H9 (cell line): ENCODE data around the gene PGF. TPM values are rescaled to one million over a fixed set of nuclear protein-coding genes. Genes with fewer than 3 reads are reported as not detected.
A peak's percentile ranks its signal among the peaks of the same experiment; 100 is the strongest.

ENCODE experiments used
- DNase-seq: peaks from one replicate; pipeline ENCODE4 v3.0.0-alpha.2; 2017
- H2AFZ ChIP-seq: one replicate; pipeline ENCODE4 v1.6.1; 2013; ENCODE audit warnings: mild to moderate bottlenecking, low read length, control low read depth, moderate library complexity
- H2AK5ac ChIP-seq: 2 replicates; pipeline ENCODE4 v1.6.1; 2013; ENCODE audit warnings: low read length, control low read depth, mixed read lengths; ENCODE audit not compliant: insufficient read length
- H2BK120ac ChIP-seq: one replicate; pipeline ENCODE4 v1.6.1; 2013; ENCODE audit warnings: low read depth, mild to moderate bottlenecking, low read length, control low read depth, inconsistent platforms; ENCODE audit not compliant: poor library complexity, severe bottlenecking
- H2BK12ac ChIP-seq: 2 replicates; pipeline ENCODE4 v1.6.1; 2013; ENCODE audit warnings: low read length, control low read depth, mixed read lengths, low read depth; ENCODE audit not compliant: insufficient read length
- H2BK15ac ChIP-seq: 2 replicates; pipeline ENCODE4 v1.6.1; 2013; ENCODE audit warnings: low read depth, low read length, control low read depth
- H2BK20ac ChIP-seq: one replicate; pipeline ENCODE4 v1.6.1; 2013; ENCODE audit warnings: low read depth, mild to moderate bottlenecking, low read length, control low read depth, inconsistent platforms; ENCODE audit not compliant: poor library complexity, severe bottlenecking
- H2BK5ac ChIP-seq: 2 replicates; pipeline ENCODE4 v1.6.1; 2013; ENCODE audit warnings: low read length, control low read depth, mixed read lengths; ENCODE audit not compliant: insufficient read length
- H3K14ac ChIP-seq: 2 replicates; pipeline ENCODE4 v1.6.1; 2013; ENCODE audit warnings: low read length, control low read depth; ENCODE audit not compliant: insufficient read depth
- H3K18ac ChIP-seq: 2 replicates; pipeline ENCODE4 v1.6.1; 2013; ENCODE audit warnings: low read depth, mild to moderate bottlenecking, mixed read lengths, low read length, control low read depth; ENCODE audit not compliant: insufficient read length
- H3K23ac ChIP-seq: 2 replicates; pipeline ENCODE4 v1.6.1; 2013; ENCODE audit warnings: low read length, control low read depth, mixed read lengths, low read depth; ENCODE audit not compliant: insufficient read length
- H3K23me2 ChIP-seq: 2 replicates; pipeline ENCODE4 v1.6.1; 2013; ENCODE audit warnings: low read depth, mild to moderate bottlenecking, mixed read lengths, low read length, control low read depth; ENCODE audit not compliant: insufficient read length, poor library complexity, severe bottlenecking
- H3K27ac ChIP-seq: 2 replicates; pipeline ENCODE4 v1.5.1; 2013; ENCODE audit warnings: low read length, control low read depth, mixed read lengths, low read depth; ENCODE audit not compliant: insufficient read length
- H3K27me3 ChIP-seq: 2 replicates; pipeline ENCODE4 v1.6.1; 2013; ENCODE audit warnings: low read length, control low read depth, inconsistent platforms; ENCODE audit not compliant: insufficient read depth
- H3K4ac ChIP-seq: 2 replicates; pipeline ENCODE4 v1.6.1; 2013; ENCODE audit warnings: low read depth, mild to moderate bottlenecking, control low read depth, inconsistent platforms, low read length, moderate library complexity
- H3K4me1 ChIP-seq: 2 replicates; pipeline ENCODE4 v1.6.1; 2013; ENCODE audit warnings: low read length, control low read depth, inconsistent platforms; ENCODE audit not compliant: insufficient read depth
- H3K4me2 ChIP-seq: 2 replicates; pipeline ENCODE4 v1.6.1; 2013; ENCODE audit warnings: low read length, control low read depth, mixed read lengths; ENCODE audit not compliant: insufficient read length, insufficient read depth
- H3K56ac ChIP-seq: 2 replicates; pipeline ENCODE4 v1.6.1; 2013; ENCODE audit warnings: low read depth, mild to moderate bottlenecking, mixed read lengths, low read length, control low read depth; ENCODE audit not compliant: insufficient read length
- H3K79me1 ChIP-seq: 2 replicates; pipeline ENCODE4 v1.6.1; 2013; ENCODE audit warnings: low read depth, mild to moderate bottlenecking, moderate library complexity, low read length, control low read depth, inconsistent platforms; ENCODE audit not compliant: insufficient read depth, poor library complexity, severe bottlenecking
- H3K79me2 ChIP-seq: 2 replicates; pipeline ENCODE4 v1.6.1; 2013; ENCODE audit warnings: low read length, control low read depth, inconsistent platforms; ENCODE audit not compliant: insufficient read depth
- H3K9ac ChIP-seq: 2 replicates; pipeline ENCODE4 v1.6.1; 2013; ENCODE audit warnings: low read length, control low read depth, mixed read lengths; ENCODE audit not compliant: insufficient read length; ENCODE audit errors: extremely low read depth
- H3K9me3 ChIP-seq: one replicate; pipeline ENCODE4 v1.6.1; 2013; ENCODE audit warnings: low read depth, low read length, inconsistent platforms; ENCODE audit not compliant: control insufficient read depth
- H3T11ph ChIP-seq: one replicate; pipeline ENCODE4 v1.6.1; 2013; ENCODE audit warnings: mild to moderate bottlenecking, low read length, control low read depth, inconsistent platforms
- H4K20me1 ChIP-seq: one replicate; pipeline ENCODE4 v1.6.1; 2013; ENCODE audit not compliant: control insufficient read depth, insufficient read length, insufficient read depth
- H4K5ac ChIP-seq: 2 replicates; pipeline ENCODE4 v1.6.1; 2013; ENCODE audit warnings: low read depth, mild to moderate bottlenecking, mixed read lengths, low read length, control low read depth; ENCODE audit not compliant: insufficient read length
- H4K8ac ChIP-seq: replicated peaks from 2 replicates; pipeline ENCODE4 v1.6.1; 2013; ENCODE audit warnings: low read length, control low read depth, mixed read lengths, low read depth; ENCODE audit not compliant: insufficient read length
- H4K91ac ChIP-seq: 2 replicates; pipeline ENCODE4 v1.6.1; 2013; ENCODE audit warnings: low read depth, mild to moderate bottlenecking, moderate library complexity, mixed read lengths, low read length, control low read depth; ENCODE audit not compliant: insufficient read length
- H3K27ac Mint-ChIP-seq, 3 experiments: 2 replicates in 2 of 3; 3 replicates in 1 of 3; pipeline ENCODE4 v1.8.0; 2020 to 2021; ENCODE audit warnings: mixed read lengths in 3 of 3, mild to moderate bottlenecking in 1 of 3, moderate library complexity in 1 of 3
- H3K27me3 Mint-ChIP-seq: 2 replicates; pipeline ENCODE4 v1.8.0; 2021; ENCODE audit warnings: low read depth, mild to moderate bottlenecking, moderate library complexity, mixed read lengths
- H3K36me3 Mint-ChIP-seq, 3 experiments: 2 replicates in 2 of 3; 3 replicates in 1 of 3; pipeline ENCODE4 v1.8.0; 2020 to 2021; ENCODE audit warnings: low read depth in 3 of 3, mixed read lengths in 3 of 3; ENCODE audit not compliant: insufficient read depth in 1 of 3
- H3K4me1 Mint-ChIP-seq, 2 experiments: 2 replicates each; pipeline ENCODE4 v1.8.0; 2020; ENCODE audit warnings: mixed read lengths in 2 of 2
- H3K4me3 Mint-ChIP-seq, 2 experiments: 2 replicates in 1 of 2; 3 replicates in 1 of 2; pipeline ENCODE4 v1.8.0; 2020 to 2021; ENCODE audit warnings: mild to moderate bottlenecking in 2 of 2, mixed read lengths in 2 of 2, moderate library complexity in 1 of 2
- H3K9me3 Mint-ChIP-seq, 2 experiments: 2 replicates in 1 of 2; 3 replicates in 1 of 2; pipeline ENCODE4 v1.8.0; 2020; ENCODE audit warnings: mild to moderate bottlenecking in 2 of 2, mixed read lengths in 2 of 2, moderate library complexity in 1 of 2
- CTCF ChIP-seq: fragments of 200-600 bp; sonication (generic); conservative IDR thresholded peaks from 3 replicates; pipeline ENCODE4 v1.8.0; 2021; ENCODE audit warnings: antibody characterized with exemption, mild to moderate bottlenecking
- WGBS: extraction: QIAGEN DNeasy Blood & Tissue Kit; methylation state at CpG from one replicate; pipeline ENCODE4 v1.1.7; 2013; ENCODE audit warnings: missing lambda C conversion rate, low lambda C conversion rate, mixed read lengths; ENCODE audit not compliant: insufficient read length; ENCODE audit errors: extremely low coverage; 5-methylcytosine and 5-hydroxymethylcytosine counted together
- total RNA-seq: library from RNA; stranded (reverse); gene quantifications from 2 replicates; pipeline ENCODE4 v1.2.1, GENCODE V29; 2021

PGF gene
- total RNA-seq, 1 experiment from 2014 or later, result 2.3 TPM

- no peaks in the 10 kb centered on the region for H4K20me1 ChIP-seq
- no peak overlapping the region for H4K8ac ChIP-seq
- H3K23me2 ChIP-seq, result peaks cover 4% of the 10 kb centered on the region
- Mint-ChIP-seq H3K9me3 (no peaks in the 10 kb centered on the region), H3K4me1 (peaks cover 6 to 7% of the 10 kb centered on the region in 2 experiments; a peak in 3 of 4 replicates), H3K27me3 (peaks cover 8% of the 10 kb centered on the region), H3K27ac (no peak overlapping the region; a peak in 1 of 7 replicates), H3K4me3 (peak overlapping the region; percentile 85 to 91), H3K36me3 (peaks cover 0 to 6% (median 0%) of the 10 kb centered on the region in 3 experiments; a peak in 2 of 7 replicates)
- no peak overlapping the region for H3K27ac ChIP-seq
- H2BK12ac ChIP-seq, result no peak overlapping the region
- H3K23ac ChIP-seq, result no peak overlapping the region
- peak overlapping the region; percentile 36 for H3K4me2 ChIP-seq
- no peak overlapping the region for H2BK20ac ChIP-seq
- no peak overlapping the region for H3K9ac ChIP-seq
- H2BK15ac ChIP-seq, result no peak overlapping the region
- no CpG with 5 or more reads among the region's 19 CpGs for WGBS
- H4K5ac ChIP-seq, result no peak overlapping the region
- no peaks in the 10 kb centered on the region for H3K79me1 ChIP-seq
- no peak overlapping the region for H4K91ac ChIP-seq
- H3K27me3 ChIP-seq, result no peaks in the 10 kb centered on the region
- H3K4ac ChIP-seq, result no peak overlapping the region
- no peak overlapping the region for H2BK120ac ChIP-seq
- H3K18ac ChIP-seq, result no peak overlapping the region
- no peaks in the 10 kb centered on the region for H3K9me3 ChIP-seq
- H3T11ph ChIP-seq, result no peak overlapping the region
- H3K4me1 ChIP-seq, result no peaks in the 10 kb centered on the region; the same call in 1 of the 2 replicates
- no peak for DNase-seq
- no peak overlapping the region for H2AFZ ChIP-seq
- H3K14ac ChIP-seq, result peak overlapping the region; percentile 92
- no peaks in the 10 kb centered on the region for H3K79me2 ChIP-seq
- no peak for TF ChIP-seq CTCF
- H2AK5ac ChIP-seq, result no peak overlapping the region
- no peak overlapping the region for H2BK5ac ChIP-seq
- H3K56ac ChIP-seq, result no peak overlapping the region
Observed at GRCh38 chr14:74921987-74922751, 33.2 kb downstream of the PGF start.
